K562 (cell line): ENCODE data around the gene WWC2. TPM values are rescaled to one million over a fixed set of nuclear protein-coding genes. Genes with fewer than 3 reads are reported as not detected.
"Not testable (repeated sequence)": the region's sequence is repeated elsewhere in the genome, so short reads cannot be mapped to it uniquely, and the experiment has no call there.

Experiments used
- ATAC-seq: fragments of 200-7000 bp; cut with Tn5 transposase; 3 replicates; pipeline ENCODE4 v1.9.1; 2020; ENCODE audit warnings: moderate library complexity
- BruUV-seq: library from RNA; stranded (reverse); fragments of 400-500 nt; replicated peaks from 2 replicates; lab custom pipeline; 2021; lab: Mats Ljungman, UMichigan
- CTCF ChIA-PET: fragments of 300-600 bp; formaldehyde crosslinking; extraction: SDS; loops from one replicate; lab custom pipeline; 2021; ENCODE audit warnings: low intra/inter-chr PET ratio; lab: Yijun Ruan, JAX
- POLR2A ChIA-PET: fragments of 300-600, 350-650 bp; sonication (Branson Sonifier 250); formaldehyde crosslinking; extraction: SDS; loops from one replicate; lab custom pipeline; 2021; ENCODE audit warnings: antibody characterized with exemption, inconsistent platforms; lab: Yijun Ruan, JAX
- DNase-seq, 4 experiments: peaks; one replicate each; pipeline versions ENCODE4 v3.0.0 to v3.0.0-alpha.2; 2011 to 2018; ENCODE audit warnings: low spot score in 3 of 4, mixed read lengths in 3 of 4; ENCODE audit errors: extremely low read depth in 1 of 4
- FAIRE-seq: peaks from 2 replicates; lab custom pipeline; 2011; peaks lifted over from hg19 to GRCh38; lab: Jason Lieb, UNC
- H2AFZ ChIP-seq: 2 replicates; pipeline ENCODE4 v1.6.0; 2011; ENCODE audit warnings: low read depth, low read length, control low read depth, inconsistent platforms
- H3K27ac ChIP-seq: fragments of 200-600 bp; 3 replicates; pipeline ENCODE4 v1.8.0; 2011; ENCODE audit warnings: low read depth, mild to moderate bottlenecking, control low read depth, inconsistent platforms, low read length, moderate library complexity, mixed read lengths; ENCODE audit errors: extremely low read depth
- H3K27me3 ChIP-seq, 2 experiments: fragments of 300-600 bp in 1 of 2; 2 replicates in 1 of 2; 3 replicates in 1 of 2; pipeline versions ENCODE4 v1.6.0 to v1.8.0; 2011; ENCODE audit warnings: inconsistent platforms in 2 of 2, low read length in 2 of 2, mild to moderate bottlenecking in 1 of 2, mixed read lengths in 1 of 2, moderate library complexity in 1 of 2; ENCODE audit not compliant: control insufficient read depth in 2 of 2, insufficient read depth in 2 of 2
- H3K36me3 ChIP-seq: fragments of 300-600 bp; 3 replicates; pipeline ENCODE4 v1.8.0; 2011; ENCODE audit warnings: mild to moderate bottlenecking, low read length, inconsistent platforms; ENCODE audit not compliant: control insufficient read depth, insufficient read depth
- H3K4me1 ChIP-seq, 2 experiments: fragments of 200-600 bp in 1 of 2; replicated peaks in 1 of 2; 2 replicates in 1 of 2; 3 replicates in 1 of 2; pipeline versions ENCODE4 v1.5.1 to v1.8.0; 2011; ENCODE audit warnings: inconsistent platforms in 2 of 2, low read length in 2 of 2, mild to moderate bottlenecking in 1 of 2, mixed read lengths in 1 of 2, moderate library complexity in 1 of 2; ENCODE audit not compliant: control insufficient read depth in 2 of 2, insufficient read depth in 2 of 2
- H3K4me2 ChIP-seq: 2 replicates; pipeline ENCODE4 v1.6.1; 2011; ENCODE audit warnings: low read length, control low read depth, inconsistent platforms, mixed read lengths; ENCODE audit not compliant: insufficient read depth
- H3K4me3 ChIP-seq: fragments of 200-600 bp; sonication (generic), shearing (Covaris generic); 2 replicates; pipeline ENCODE4 v1.5.1; 2016; ENCODE audit warnings: control low read depth, inconsistent platforms
- H3K79me2 ChIP-seq: fragments of 200-600 bp; 3 replicates; pipeline ENCODE4 v1.8.0; 2011; ENCODE audit warnings: low read length, inconsistent platforms; ENCODE audit not compliant: control insufficient read depth, insufficient read depth
- H3K9ac ChIP-seq, 2 experiments: 2 replicates each; pipeline versions ENCODE4 v1.6.0 to v1.6.1; 2011; ENCODE audit warnings: low read depth in 2 of 2, low read length in 2 of 2, control low read depth in 1 of 2, inconsistent platforms in 1 of 2, mild to moderate bottlenecking in 1 of 2, mixed read lengths in 1 of 2; ENCODE audit not compliant: insufficient read depth in 1 of 2
- H3K9me1 ChIP-seq: one replicate; pipeline ENCODE4 v1.6.0; 2011; ENCODE audit warnings: inconsistent platforms, mild to moderate bottlenecking, low read length, moderate library complexity; ENCODE audit not compliant: control insufficient read depth, insufficient read depth
- H3K9me3 ChIP-seq: replicated peaks from 2 replicates; pipeline ENCODE4 v1.5.1; 2011; ENCODE audit warnings: low read depth, low read length, inconsistent platforms; ENCODE audit not compliant: control insufficient read depth, insufficient read depth
- H4K20me1 ChIP-seq: replicated peaks from 2 replicates; pipeline ENCODE4 v1.6.1; 2011; ENCODE audit warnings: low read length, inconsistent platforms, mixed read lengths; ENCODE audit not compliant: control insufficient read depth, insufficient read depth
- CHAMP1 ChIP-seq: fragments of 450-650 bp; IDR thresholded peaks from 2 replicates; pipeline ENCODE4 v1.6.1; 2016; ENCODE audit warnings: mild to moderate bottlenecking
- FOXP1 ChIP-seq: sonication (generic); formaldehyde crosslinking; IDR thresholded peaks from 2 replicates; pipeline ENCODE4 v1.8.0; 2022; ENCODE audit warnings: mild to moderate bottlenecking, missing genetic modification reagents
- JUND ChIP-seq, 2 experiments: IDR thresholded peaks; 2 replicates in 1 of 2; 3 replicates in 1 of 2; pipeline ENCODE4 v1.6.1; 2011; ENCODE audit warnings: borderline replicate concordance in 2 of 2, low read depth in 2 of 2, low read length in 2 of 2, improper control_type of control experiment in 1 of 2, missing biosample characterization in 1 of 2, missing genetic modification characterization in 1 of 2, missing genetic modification reagents in 1 of 2
- NR2C2 ChIP-seq, 2 experiments: fragments of 200-800 bp in 1 of 2; sonication (Bioruptor generic) in 1 of 2; sonication (generic) in 1 of 2; formaldehyde crosslinking in 1 of 2; IDR thresholded peaks; 2 replicates each; pipeline versions ENCODE4 v1.6.1 to v1.8.0; 2016 to 2022; ENCODE audit warnings: mild to moderate bottlenecking in 1 of 2, missing compliant biosample characterization in 1 of 2, missing genetic modification characterization in 1 of 2, missing genetic modification reagents in 1 of 2
- ZNF561 ChIP-seq: fragments of 450-650 bp; formaldehyde crosslinking; conservative IDR thresholded peaks from 2 replicates; pipeline ENCODE4 v1.4.0; 2020; ENCODE audit warnings: mild to moderate bottlenecking, moderate library complexity
- WGBS: fragments of 100-300 bp; shearing (Covaris generic); methylation state at CpG from one replicate; pipeline ENCODE4 v1.1.6; 2016; ENCODE audit warnings: low coverage, mixed read lengths; ENCODE audit not compliant: insufficient coverage; ENCODE audit errors: missing lambda C conversion rate; 5-methylcytosine and 5-hydroxymethylcytosine counted together
- in situ Hi-C: fragments of 300-500 bp; cut with MboI; formaldehyde crosslinking; loops from 4 replicates; pipeline ENCODE4 v1.15.0; 2018; ENCODE audit warnings: inconsistent platforms, mixed read lengths
- intact Hi-C: fragments of 100-400 bp; cut with micrococcal nuclease; formaldehyde crosslinking; loops from 2 replicates; pipeline ENCODE4 v1.14.2; 2022
- polyA plus RNA-seq, 8 experiments: library from polyadenylated mRNA; depleted of rRNA in 4 of 8; stranded (reverse) in 5 of 8; unstranded in 3 of 8; fragments of >200 nt; fragmentation: Nextera tagmentation in 2 of 8; fragmentation: Illumina TruSeq in 1 of 8; extraction: Ambion mirVana in 2 of 8; extraction: Trizol in 1 of 8; gene quantifications; 2 replicates each; pipeline versions ENCODE4 v1.2.1 to v1.2.3, GENCODE V29; 2011 to 2014; ENCODE audit warnings: inconsistent platforms in 1 of 8, missing spikeins in 1 of 8
- total RNA-seq, 7 experiments: library from RNA; depleted of rRNA in 6 of 7; stranded (reverse); fragments of >200 nt in 6 of 7; fragmentation: Illumina TruSeq in 2 of 7; extraction: Trizol in 2 of 7; gene quantifications; 2 replicates each; pipeline versions ENCODE4 v1.2.1 to v1.2.3, GENCODE V29; 2011 to 2021; ENCODE audit warnings: low replicate concordance in 1 of 7
- TF ChIP-seq, protein P1 (sequence below): fragments of 450-650 bp; conservative IDR thresholded peaks from 2 replicates; pipeline ENCODE4 v1.6.1; 2016; ENCODE audit warnings: missing genetic modification characterization, low read depth, mild to moderate bottlenecking, control low read depth, missing compliant biosample characterization

The WWC2 gene
- total and polyA plus RNA-seq, 9 of the 15 experiments (the other 6 are each of a cell fraction or from before 2014, with no cell fraction given) = 3.7 to 39.4 (median 19.6) TPM

GRCh38 chr4:183323295-183323694 is 224.2 kb downstream of the WWC2 start (continued):
- TF ChIP-seq JUND (IDR thresholded peaks at IDR 0.05; ENCODE audit: borderline replicate concordance, low read depth, low read length) (no peak), JUND (tag; IDR thresholded peaks at IDR 0.05; ENCODE audit: borderline replicate concordance, low read depth, low read length) (no peak)

- CTCF ChIA-PET, H3K9me1 ChIP-seq, H3K4me1 ChIP-seq, H2AFZ ChIP-seq, H3K27ac ChIP-seq, POLR2A ChIA-PET, FAIRE-seq, H3K9me3 ChIP-seq, H4K20me1 ChIP-seq, intact Hi-C loops, H3K27me3 ChIP-seq, BruUV-seq, H3K79me2 ChIP-seq, DNase-seq, in situ Hi-C loops, H3K36me3 ChIP-seq, H3K4me3 ChIP-seq, H3K4me2 ChIP-seq, ATAC-seq, H3K9ac ChIP-seq: not testable (repeated sequence)
- 71% methylated on average over 7 of the region's 11 CpGs for WGBS
These were observed 225.0 kb downstream of the WWC2 start for GRCh38 chr4:183324056-183324455.

GRCh38 chr4:183324619-183325018 is 225.6 kb downstream of the WWC2 start:
- Histone ChIP-seq H3K27ac (no peak overlapping the region), H4K20me1 (no peaks in the 10 kb centered on the region), H3K9me1 (no peaks in the 10 kb centered on the region), H3K9ac (no peak overlapping the region), H3K79me2 (no peaks in the 10 kb centered on the region), H3K4me1 (no peaks in the 10 kb centered on the region), H2AFZ (no peak overlapping the region), H3K4me2 (no peak overlapping the region), H3K9me3 (peaks cover 3% of the 10 kb centered on the region; the same call in 1 of the 2 replicates), H3K4me3 (no peak overlapping the region), H3K36me3 (no peaks in the 10 kb centered on the region), H3K27me3 (no peaks in the 10 kb centered on the region)
- ATAC-seq = no peak
- no peak for TF ChIP-seq NR2C2 (CRISPR knock-in tag; IDR thresholded peaks at IDR 0.05)
- no peak for TF ChIP-seq NR2C2 (tag; IDR thresholded peaks at IDR 0.05)
- no peak for TF ChIP-seq ZNF561 (CRISPR knock-in tag)
- no peak for TF ChIP-seq FOXP1
- no peak for TF ChIP-seq CHAMP1
- TF ChIP-seq, protein P1, sequence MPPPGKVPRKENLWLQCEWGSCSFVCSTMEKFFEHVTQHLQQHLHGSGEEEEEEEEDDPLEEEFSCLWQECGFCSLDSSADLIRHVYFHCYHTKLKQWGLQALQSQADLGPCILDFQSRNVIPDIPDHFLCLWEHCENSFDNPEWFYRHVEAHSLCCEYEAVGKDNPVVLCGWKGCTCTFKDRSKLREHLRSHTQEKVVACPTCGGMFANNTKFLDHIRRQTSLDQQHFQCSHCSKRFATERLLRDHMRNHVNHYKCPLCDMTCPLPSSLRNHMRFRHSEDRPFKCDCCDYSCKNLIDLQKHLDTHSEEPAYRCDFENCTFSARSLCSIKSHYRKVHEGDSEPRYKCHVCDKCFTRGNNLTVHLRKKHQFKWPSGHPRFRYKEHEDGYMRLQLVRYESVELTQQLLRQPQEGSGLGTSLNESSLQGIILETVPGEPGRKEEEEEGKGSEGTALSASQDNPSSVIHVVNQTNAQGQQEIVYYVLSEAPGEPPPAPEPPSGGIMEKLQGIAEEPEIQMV (tag) = no peak
- no TSS peak for BruUV-seq
- DNase-seq = no peak
- in situ Hi-C loops = no loop called here
- POLR2A ChIA-PET = interaction anchor here (0.6 to 0.7 kb wide), 2 partner anchors 57 to 64 kb away, joined by 3 read pairs; no protein-coding TSS in a partner anchor
- CTCF ChIA-PET = no interaction called here
- FAIRE-seq = no peak
- intact Hi-C loops = no loop called here
- WGBS = 65% methylated on average over 7 of the region's 7 CpGs
